ENCODE measurements around the gene STS.

The STS gene

GRCh38 chrX:7131621-7132020, 15.9 kb upstream of the STS start:
- H3K14ac ChIP-seq (ENCODE audit: low read length): no peak overlapping the region
- H3K79me1 ChIP-seq (ENCODE audit: low read depth, low read length): peaks cover 3% of the 10 kb centered on the region
- no peak overlapping the region for H4K8ac ChIP-seq (ENCODE audit: low read depth, low read length)
- H2AFZ ChIP-seq (ENCODE audit: low read length): no peak overlapping the region
- H3K27ac ChIP-seq (replicated peaks; ENCODE audit: low read length): no peak overlapping the region
- DNase-seq (ENCODE audit: low spot score): no peak
- no CpG with 5 or more reads among the region's 13 CpGs for WGBS, 2 donors (ENCODE audit: extremely low coverage in 2 of 2, insufficient read length in 2 of 2, insufficient replicate concordance in 1 of 2)
- H3K9me3 ChIP-seq (replicated peaks in 1 of 2; ENCODE audit: control insufficient read depth in 2 of 2, insufficient read depth in 1 of 2, low read depth in 1 of 2, low read length in 2 of 2): no peaks in the 10 kb centered on the region
- no peaks in the 10 kb centered on the region for H3K27me3 ChIP-seq (ENCODE audit: control insufficient read depth in 3 of 3, insufficient read depth in 3 of 3, low read depth in 1 of 3, low read length in 3 of 3)
- H2AK5ac ChIP-seq (ENCODE audit: low read depth, low read length): no peak overlapping the region
- no peaks in the 10 kb centered on the region for H3K36me3 ChIP-seq (replicated peaks in 1 of 2; ENCODE audit: control insufficient read depth in 2 of 2, insufficient read depth in 2 of 2, low read length in 2 of 2)
- H3K4me1 ChIP-seq (ENCODE audit: control insufficient read depth in 2 of 2, insufficient read depth in 1 of 2, low read depth in 1 of 2, low read length in 2 of 2): peaks cover 4 to 15% of the 10 kb centered on the region in 2 donors
- H3K18ac ChIP-seq (ENCODE audit: low read length): no peak overlapping the region
- H3K23ac ChIP-seq (ENCODE audit: low read depth, low read length, poor library complexity): no peak overlapping the region
- H4K91ac ChIP-seq (ENCODE audit: low read depth, low read length, poor library complexity): no peak overlapping the region
- no peak overlapping the region for H2BK12ac ChIP-seq (ENCODE audit: low read length)
- H3K4ac ChIP-seq (ENCODE audit: low read length): no peak overlapping the region
- no peak overlapping the region for H2BK5ac ChIP-seq (ENCODE audit: low read length)
- no peak overlapping the region for H3K4me2 ChIP-seq (ENCODE audit: insufficient read depth, low read length, poor library complexity, severe bottlenecking)
- no peak overlapping the region for H2BK120ac ChIP-seq (ENCODE audit: low read depth, low read length)
- H2BK15ac ChIP-seq (ENCODE audit: low read length): no peak overlapping the region
- no peak overlapping the region for H3K4me3 ChIP-seq (ENCODE audit: low read length in 2 of 2)
- no peak overlapping the region for H3K9ac ChIP-seq (ENCODE audit: low read depth, low read length, poor library complexity)

GRCh38 chrX:7132335-7133049, 15.0 kb upstream of the STS start:
- peaks cover 3% of the 10 kb centered on the region for H3K79me1 ChIP-seq (ENCODE audit: low read depth, low read length)
- H3K4ac ChIP-seq (ENCODE audit: low read length): no peak overlapping the region
- no peak overlapping the region for H3K4me3 ChIP-seq (ENCODE audit: low read length in 2 of 2)
- H3K9me3 ChIP-seq (replicated peaks in 1 of 2; ENCODE audit: control insufficient read depth in 2 of 2, insufficient read depth in 1 of 2, low read depth in 1 of 2, low read length in 2 of 2): no peaks in the 10 kb centered on the region
- no peak overlapping the region for H3K9ac ChIP-seq (ENCODE audit: low read depth, low read length, poor library complexity)
- H3K23ac ChIP-seq (ENCODE audit: low read depth, low read length, poor library complexity): no peak overlapping the region
- H3K27me3 ChIP-seq (ENCODE audit: control insufficient read depth in 3 of 3, insufficient read depth in 3 of 3, low read depth in 1 of 3, low read length in 3 of 3): no peaks in the 10 kb centered on the region
- no peak overlapping the region for H2BK120ac ChIP-seq (ENCODE audit: low read depth, low read length)
- H3K36me3 ChIP-seq (replicated peaks in 1 of 2; ENCODE audit: control insufficient read depth in 2 of 2, insufficient read depth in 2 of 2, low read length in 2 of 2): no peaks in the 10 kb centered on the region
- H3K4me1 ChIP-seq (ENCODE audit: control insufficient read depth in 2 of 2, insufficient read depth in 1 of 2, low read depth in 1 of 2, low read length in 2 of 2): peaks cover 4 to 15% of the 10 kb centered on the region in 2 donors
- H2AFZ ChIP-seq (ENCODE audit: low read length): peak overlapping the region; percentile 11
- H2BK5ac ChIP-seq (ENCODE audit: low read length): no peak overlapping the region
- H3K18ac ChIP-seq (ENCODE audit: low read length): no peak overlapping the region
- no peak overlapping the region for H4K8ac ChIP-seq (ENCODE audit: low read depth, low read length)
- H2BK15ac ChIP-seq (ENCODE audit: low read length): no peak overlapping the region
- no peak for DNase-seq (ENCODE audit: low spot score)
- no CpG with 5 or more reads among the region's 3 CpGs for WGBS, 2 donors (ENCODE audit: extremely low coverage in 2 of 2, insufficient read length in 2 of 2, insufficient replicate concordance in 1 of 2)
- H3K14ac ChIP-seq (ENCODE audit: low read length): no peak overlapping the region
- no peak overlapping the region for H2AK5ac ChIP-seq (ENCODE audit: low read depth, low read length)
- no peak overlapping the region for H3K27ac ChIP-seq (replicated peaks; ENCODE audit: low read length)
- H2BK12ac ChIP-seq (ENCODE audit: low read length): no peak overlapping the region
- no peak overlapping the region for H3K4me2 ChIP-seq (ENCODE audit: insufficient read depth, low read length, poor library complexity, severe bottlenecking)
- no peak overlapping the region for H4K91ac ChIP-seq (ENCODE audit: low read depth, low read length, poor library complexity)

GRCh38 chrX:7133050-7133440, 14.5 kb upstream of the STS start:
- no CpG with 5 or more reads among the region's 8 CpGs for WGBS, 2 donors (ENCODE audit: extremely low coverage in 2 of 2, insufficient read length in 2 of 2, insufficient replicate concordance in 1 of 2)
- Histone ChIP-seq H3K36me3 (replicated peaks in 1 of 2; ENCODE audit: control insufficient read depth in 2 of 2, insufficient read depth in 2 of 2, low read length in 2 of 2) (no peaks in the 10 kb centered on the region), H4K91ac (ENCODE audit: low read depth, low read length, poor library complexity) (no peak overlapping the region), H3K79me1 (ENCODE audit: low read depth, low read length) (peaks cover 3% of the 10 kb centered on the region), H3K27me3 (ENCODE audit: control insufficient read depth in 3 of 3, insufficient read depth in 3 of 3, low read depth in 1 of 3, low read length in 3 of 3) (no peaks in the 10 kb centered on the region), H2BK5ac (ENCODE audit: low read length) (no peak overlapping the region), H2AK5ac (ENCODE audit: low read depth, low read length) (no peak overlapping the region), H2BK15ac (ENCODE audit: low read length) (no peak overlapping the region), H2AFZ (ENCODE audit: low read length) (peak overlapping the region; percentile 11), H3K27ac (replicated peaks; ENCODE audit: low read length) (no peak overlapping the region), H4K8ac (ENCODE audit: low read depth, low read length) (no peak overlapping the region), H3K9me3 (replicated peaks in 1 of 2; ENCODE audit: control insufficient read depth in 2 of 2, insufficient read depth in 1 of 2, low read depth in 1 of 2, low read length in 2 of 2) (no peaks in the 10 kb centered on the region), H3K9ac (ENCODE audit: low read depth, low read length, poor library complexity) (no peak overlapping the region), H3K4ac (ENCODE audit: low read length) (no peak overlapping the region), H3K4me2 (ENCODE audit: insufficient read depth, low read length, poor library complexity, severe bottlenecking) (no peak overlapping the region), H3K14ac (ENCODE audit: low read length) (no peak overlapping the region), H3K18ac (ENCODE audit: low read length) (no peak overlapping the region), H2BK120ac (ENCODE audit: low read depth, low read length) (no peak overlapping the region), H3K23ac (ENCODE audit: low read depth, low read length, poor library complexity) (no peak overlapping the region), H3K4me1 (ENCODE audit: control insufficient read depth in 2 of 2, insufficient read depth in 1 of 2, low read depth in 1 of 2, low read length in 2 of 2) (peaks cover 4 to 15% of the 10 kb centered on the region in 2 donors), H2BK12ac (ENCODE audit: low read length) (no peak overlapping the region), H3K4me3 (ENCODE audit: low read length in 2 of 2) (no peak overlapping the region)
- DNase-seq (ENCODE audit: low spot score): no peak

- H3K9me3 ChIP-seq (replicated peaks in 1 of 2; ENCODE audit: control insufficient read depth in 2 of 2, insufficient read depth in 1 of 2, low read depth in 1 of 2, low read length in 2 of 2): no peaks in the 10 kb centered on the region
- H2BK120ac ChIP-seq (ENCODE audit: low read depth, low read length): no peak overlapping the region
- no peak overlapping the region for H3K4me2 ChIP-seq (ENCODE audit: insufficient read depth, low read length, poor library complexity, severe bottlenecking)
- H2AFZ ChIP-seq (ENCODE audit: low read length): no peak overlapping the region
- no peak overlapping the region for H3K18ac ChIP-seq (ENCODE audit: low read length)
- no CpG with 5 or more reads among the region's 2 CpGs for WGBS, 2 donors (ENCODE audit: extremely low coverage in 2 of 2, insufficient read length in 2 of 2, insufficient replicate concordance in 1 of 2)
- H2BK12ac ChIP-seq (ENCODE audit: low read length): no peak overlapping the region
- no peak for DNase-seq (ENCODE audit: low spot score)
- H4K8ac ChIP-seq (ENCODE audit: low read depth, low read length): no peak overlapping the region
- H3K9ac ChIP-seq (ENCODE audit: low read depth, low read length, poor library complexity): no peak overlapping the region
- no peak overlapping the region for H3K4ac ChIP-seq (ENCODE audit: low read length)
- H3K23ac ChIP-seq (ENCODE audit: low read depth, low read length, poor library complexity): no peak overlapping the region
- peaks cover 4 to 15% of the 10 kb centered on the region in 2 donors for H3K4me1 ChIP-seq (ENCODE audit: control insufficient read depth in 2 of 2, insufficient read depth in 1 of 2, low read depth in 1 of 2, low read length in 2 of 2)
- H3K36me3 ChIP-seq (replicated peaks in 1 of 2; ENCODE audit: control insufficient read depth in 2 of 2, insufficient read depth in 2 of 2, low read length in 2 of 2): peaks cover 0 to 5% of the 10 kb centered on the region in 2 donors
- H3K27me3 ChIP-seq (ENCODE audit: control insufficient read depth in 3 of 3, insufficient read depth in 3 of 3, low read depth in 1 of 3, low read length in 3 of 3): no peaks in the 10 kb centered on the region
- peaks cover 3% of the 10 kb centered on the region for H3K79me1 ChIP-seq (ENCODE audit: low read depth, low read length)
- no peak overlapping the region for H2AK5ac ChIP-seq (ENCODE audit: low read depth, low read length)
- no peak overlapping the region for H3K4me3 ChIP-seq (ENCODE audit: low read length in 2 of 2)
- no peak overlapping the region for H4K91ac ChIP-seq (ENCODE audit: low read depth, low read length, poor library complexity)
- no peak overlapping the region for H3K27ac ChIP-seq (replicated peaks; ENCODE audit: low read length)
- no peak overlapping the region for H2BK5ac ChIP-seq (ENCODE audit: low read length)
- H3K14ac ChIP-seq (ENCODE audit: low read length): no peak overlapping the region
- H2BK15ac ChIP-seq (ENCODE audit: low read length): no peak overlapping the region
These were observed 12.5 kb upstream of the STS start for GRCh38 chrX:7134981-7135380.

Measured in neuronal stem cell (in vitro differentiated cells).